Loucy (cell line): ENCODE measurements around the gene FCN2.

Source experiments
- H2AFZ ChIP-seq: fragments of 200-600 bp; sonication (generic); 2 replicates; pipeline ENCODE4 v1.6.0; 2016; ENCODE audit warnings: antibody characterized with exemption, mild to moderate bottlenecking, low read length, moderate library complexity
- H3F3A ChIP-seq: fragments of 200-600 bp; 2 replicates; pipeline ENCODE4 v1.6.0; 2016; ENCODE audit warnings: antibody characterized with exemption, low read depth, mild to moderate bottlenecking
- H3K27me3 ChIP-seq: fragments of 200-600 bp; sonication (generic); 2 replicates; pipeline ENCODE4 v1.6.1; 2014; ENCODE audit warnings: low read length, mild to moderate bottlenecking; ENCODE audit not compliant: insufficient read depth, poor library complexity, severe bottlenecking
- H3K36me3 ChIP-seq: fragments of 200-600 bp; sonication (generic); 2 replicates; pipeline ENCODE4 v1.6.1; 2016; ENCODE audit warnings: low read length; ENCODE audit not compliant: insufficient read depth
- H3K4me1 ChIP-seq: fragments of 200-600 bp; sonication (generic); 2 replicates; pipeline ENCODE4 v1.5.1; 2014; ENCODE audit warnings: low read length, mild to moderate bottlenecking; ENCODE audit not compliant: insufficient read depth, poor library complexity, severe bottlenecking
- H3K4me2 ChIP-seq: fragments of 200-600 bp; sonication (generic); 2 replicates; pipeline ENCODE4 v1.6.0; 2014; ENCODE audit warnings: antibody characterized with exemption, low read length, low read depth, mild to moderate bottlenecking; ENCODE audit not compliant: poor library complexity, severe bottlenecking
- H3K4me3 ChIP-seq: fragments of 200-600 bp; sonication (generic); 2 replicates; pipeline ENCODE4 v1.5.1; 2014; ENCODE audit warnings: low read length, mild to moderate bottlenecking, mixed read lengths; ENCODE audit not compliant: poor library complexity, severe bottlenecking
- H3K79me2 ChIP-seq: fragments of 200-600 bp; sonication (generic); 2 replicates; pipeline ENCODE4 v1.6.1; 2014; ENCODE audit warnings: low read length; ENCODE audit not compliant: insufficient read depth
- H3K9ac ChIP-seq: fragments of 200-600 bp; sonication (generic); 2 replicates; pipeline ENCODE4 v1.6.0; 2014; ENCODE audit warnings: mild to moderate bottlenecking, low read depth, low read length, moderate library complexity; ENCODE audit not compliant: poor library complexity, severe bottlenecking
- H3K9me2 ChIP-seq: fragments of 200-600 bp; sonication (generic); replicated peaks from 2 replicates; pipeline ENCODE4 v1.6.1; 2016; ENCODE audit warnings: low read depth, low read length, mixed read lengths
- H3K9me3 ChIP-seq: fragments of 200-600 bp; sonication (generic); 2 replicates; pipeline ENCODE4 v1.6.1; 2014; ENCODE audit warnings: mild to moderate bottlenecking, antibody characterized with exemption, low read length, low read depth; ENCODE audit not compliant: insufficient read depth
- H4K20me1 ChIP-seq: fragments of 200-600 bp; sonication (generic); 2 replicates; pipeline ENCODE4 v1.6.0; 2014; ENCODE audit warnings: antibody characterized with exemption, low read length, mild to moderate bottlenecking; ENCODE audit not compliant: insufficient read depth, poor library complexity, severe bottlenecking
- EZH2phosphoT487 ChIP-seq: fragments of 200-600 bp; IDR thresholded peaks from 2 replicates; pipeline ENCODE4 v1.6.1; 2018; ENCODE audit warnings: antibody characterized with exemption, mild to moderate bottlenecking, moderate library complexity, borderline replicate concordance
- TF ChIP-seq, protein P1 (sequence below): fragments of 200-600 bp; sonication (generic); conservative IDR thresholded peaks from 2 replicates; pipeline ENCODE4 v1.5.1; 2014; ENCODE audit warnings: mild to moderate bottlenecking, antibody characterized with exemption, low read length

FCN2 gene

DNA sequence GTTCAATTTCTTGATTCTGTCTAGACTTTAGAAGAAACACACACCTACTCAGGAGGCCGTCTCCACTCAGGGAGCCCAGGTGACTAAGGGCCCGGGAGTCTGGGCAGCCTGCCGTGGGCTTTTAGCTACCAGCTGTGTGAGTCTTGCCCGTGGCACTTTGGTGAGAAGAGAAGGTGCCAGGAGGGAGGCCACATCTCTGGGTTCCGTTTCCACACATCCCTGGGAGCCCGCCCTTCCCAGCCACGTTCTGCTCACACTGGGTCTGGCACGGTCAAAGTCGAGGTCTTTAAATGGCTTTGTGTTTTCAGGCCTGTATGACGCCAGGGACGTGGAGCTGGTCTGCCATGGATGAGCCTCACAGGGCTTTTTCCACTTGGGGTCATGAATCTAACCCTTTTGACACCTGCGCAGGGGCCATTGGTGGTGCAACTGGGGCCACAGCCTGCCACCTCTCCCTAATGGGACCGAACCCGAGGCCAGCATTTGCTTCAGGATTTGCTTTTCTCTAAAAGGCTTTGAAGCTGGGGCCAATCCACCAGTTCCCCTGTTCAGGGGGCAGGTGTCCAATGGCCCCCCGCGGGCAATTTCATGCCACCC lies 17.2 kb upstream of the FCN2 start:
- Histone ChIP-seq H3K4me2 (no peak overlapping the region), H3K4me1 (no peaks in the 10 kb centered on the region), H4K20me1 (no peaks in the 10 kb centered on the region), H3K9me3 (no peaks in the 10 kb centered on the region), H2AFZ (no peak overlapping the region), H3K27me3 (no peaks in the 10 kb centered on the region), H3K36me3 (no peaks in the 10 kb centered on the region), H3K9ac (no peak overlapping the region), H3K9me2 (no peaks in the 10 kb centered on the region), H3F3A (no peaks in the 10 kb centered on the region), H3K4me3 (no peak overlapping the region), H3K79me2 (no peaks in the 10 kb centered on the region)
- TF ChIP-seq, protein P1, sequence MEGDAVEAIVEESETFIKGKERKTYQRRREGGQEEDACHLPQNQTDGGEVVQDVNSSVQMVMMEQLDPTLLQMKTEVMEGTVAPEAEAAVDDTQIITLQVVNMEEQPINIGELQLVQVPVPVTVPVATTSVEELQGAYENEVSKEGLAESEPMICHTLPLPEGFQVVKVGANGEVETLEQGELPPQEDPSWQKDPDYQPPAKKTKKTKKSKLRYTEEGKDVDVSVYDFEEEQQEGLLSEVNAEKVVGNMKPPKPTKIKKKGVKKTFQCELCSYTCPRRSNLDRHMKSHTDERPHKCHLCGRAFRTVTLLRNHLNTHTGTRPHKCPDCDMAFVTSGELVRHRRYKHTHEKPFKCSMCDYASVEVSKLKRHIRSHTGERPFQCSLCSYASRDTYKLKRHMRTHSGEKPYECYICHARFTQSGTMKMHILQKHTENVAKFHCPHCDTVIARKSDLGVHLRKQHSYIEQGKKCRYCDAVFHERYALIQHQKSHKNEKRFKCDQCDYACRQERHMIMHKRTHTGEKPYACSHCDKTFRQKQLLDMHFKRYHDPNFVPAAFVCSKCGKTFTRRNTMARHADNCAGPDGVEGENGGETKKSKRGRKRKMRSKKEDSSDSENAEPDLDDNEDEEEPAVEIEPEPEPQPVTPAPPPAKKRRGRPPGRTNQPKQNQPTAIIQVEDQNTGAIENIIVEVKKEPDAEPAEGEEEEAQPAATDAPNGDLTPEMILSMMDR: no peak
- TF ChIP-seq EZH2phosphoT487: no peak

DNA sequence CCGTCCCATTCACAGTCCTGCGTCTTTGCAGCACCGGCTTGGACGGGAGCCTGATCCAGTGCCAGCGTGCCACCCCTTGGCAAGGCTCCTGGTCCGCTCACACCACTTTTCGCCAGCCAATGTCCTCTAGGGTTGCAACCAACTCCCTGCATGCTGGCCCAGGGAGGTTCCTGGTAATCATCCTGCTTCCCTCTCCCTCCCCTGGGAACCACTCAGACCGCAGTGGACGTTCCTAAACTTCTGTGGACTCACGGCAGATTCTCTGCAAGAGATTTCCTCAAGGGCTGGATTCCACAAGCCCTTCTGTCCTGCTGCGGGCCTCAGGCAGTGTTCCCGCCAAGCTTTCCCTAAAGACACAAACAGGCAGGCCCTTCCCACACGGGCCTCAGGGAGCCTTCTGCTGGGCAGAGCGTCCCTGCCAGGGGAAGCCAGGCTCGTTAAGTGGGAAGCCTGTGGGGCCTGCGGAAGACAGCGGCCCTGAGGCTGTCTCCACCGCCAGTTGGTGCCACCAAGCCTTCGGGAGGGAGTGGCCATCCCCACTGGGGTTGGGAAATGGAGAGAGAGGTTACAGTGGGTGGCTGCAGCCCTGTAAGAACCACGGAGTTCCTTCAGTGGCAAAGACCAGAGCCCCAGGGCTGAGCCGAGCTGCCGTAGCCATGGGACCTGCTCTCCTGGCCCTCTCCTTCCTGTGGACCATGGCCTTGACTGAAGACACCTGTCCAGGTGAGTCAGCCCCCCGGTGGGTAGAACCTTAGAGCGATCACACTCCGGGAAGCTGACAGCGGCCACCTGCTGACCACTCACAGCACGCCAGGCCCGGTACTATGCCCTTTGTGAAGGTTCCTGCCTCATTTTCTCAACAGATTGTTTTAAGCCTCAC lies 16.4 kb upstream of the FCN2 start:
- Histone ChIP-seq H3K9me3 (no peaks in the 10 kb centered on the region), H3K4me1 (no peaks in the 10 kb centered on the region), H4K20me1 (no peaks in the 10 kb centered on the region), H3K4me3 (no peak overlapping the region), H3K27me3 (no peaks in the 10 kb centered on the region), H3K9ac (no peak overlapping the region), H3K4me2 (no peak overlapping the region), H3K79me2 (no peaks in the 10 kb centered on the region), H3K9me2 (no peaks in the 10 kb centered on the region), H3F3A (no peaks in the 10 kb centered on the region), H3K36me3 (no peaks in the 10 kb centered on the region), H2AFZ (no peak overlapping the region)
- TF ChIP-seq EZH2phosphoT487: no peak
- TF ChIP-seq, protein P1: no peak

DNA sequence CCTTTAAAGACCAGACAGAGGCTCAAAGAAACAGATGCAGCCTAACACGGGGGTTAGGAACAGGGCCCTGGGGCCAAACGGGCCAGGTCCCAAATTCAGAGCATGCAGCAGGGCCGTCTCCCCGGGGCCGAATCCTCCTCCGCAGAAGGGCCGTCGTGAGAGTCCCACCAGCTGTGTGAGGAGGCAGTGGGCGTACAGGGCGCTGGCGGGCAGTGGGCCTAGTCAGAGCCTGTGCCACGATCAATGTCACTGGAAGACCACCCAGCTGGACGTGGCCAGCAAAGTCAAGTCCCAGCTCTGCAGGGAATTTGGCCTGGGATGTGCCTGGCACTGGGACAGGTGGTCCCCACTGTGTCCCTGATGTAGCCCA lies 15.8 kb upstream of the FCN2 start:
- H3K27me3 ChIP-seq: no peaks in the 10 kb centered on the region
- no peaks in the 10 kb centered on the region for H3F3A ChIP-seq
- TF ChIP-seq EZH2phosphoT487: no peak
- TF ChIP-seq, protein P1: no peak
- no peak overlapping the region for H3K4me2 ChIP-seq
- H3K9me3 ChIP-seq: no peaks in the 10 kb centered on the region
- H3K79me2 ChIP-seq: no peaks in the 10 kb centered on the region
- H3K9me2 ChIP-seq: no peaks in the 10 kb centered on the region
- no peak overlapping the region for H2AFZ ChIP-seq
- no peak overlapping the region for H3K4me3 ChIP-seq
- H4K20me1 ChIP-seq: no peaks in the 10 kb centered on the region
- H3K36me3 ChIP-seq: no peaks in the 10 kb centered on the region
- no peak overlapping the region for H3K9ac ChIP-seq
- no peaks in the 10 kb centered on the region for H3K4me1 ChIP-seq
